Astrocyte of the spinal cord (primary cell): ENCODE data around the gene HID1.

Experiments used
- DNase-seq: peaks from one replicate; pipeline ENCODE4 v3.0.0; 2011; ENCODE audit warnings: low read depth, low spot score
- H3K4me3 ChIP-seq: 2 replicates; pipeline ENCODE4 v1.5.1; 2011; ENCODE audit warnings: low read depth, mild to moderate bottlenecking, low read length, moderate library complexity
- CTCF ChIP-seq: IDR thresholded peaks from 2 replicates; pipeline ENCODE4 v1.5.1; 2012; ENCODE audit warnings: low read depth, mild to moderate bottlenecking, low read length, inconsistent platforms
- in situ Hi-C: cut with HindIII; loops from 2 replicates; pipeline ENCODE4 v1.10.0; 2017; ENCODE audit warnings: low sequenced_read_pairs

Gene HID1

GRCh38 chr17:74979408-74980146 lies 7.0 kb upstream of the HID1 start:
- in situ Hi-C loops: no loop called here
- no peak for DNase-seq
- no peak overlapping the region for H3K4me3 ChIP-seq
- no peak for TF ChIP-seq CTCF

GRCh38 chr17:74978240-74978639 lies 5.7 kb upstream of the HID1 start:
- in situ Hi-C loops: no loop called here
- H3K4me3 ChIP-seq: no peak overlapping the region
- no peak for TF ChIP-seq CTCF
- no peak for DNase-seq

GRCh38 chr17:74977802-74978201 lies 5.2 kb upstream of the HID1 start:
- H3K4me3 ChIP-seq: no peak overlapping the region
- no peak for TF ChIP-seq CTCF
- no peak for DNase-seq
- in situ Hi-C loops: no loop called here

GRCh38 chr17:74975943-74976342 lies 3.4 kb upstream of the HID1 start:
- no peak for DNase-seq
- no peak for TF ChIP-seq CTCF
- in situ Hi-C loops: no loop called here
- no peak overlapping the region for H3K4me3 ChIP-seq

- DNase-seq: no peak
- TF ChIP-seq CTCF: no peak
- in situ Hi-C loops: no loop called here
- no peak overlapping the region for H3K4me3 ChIP-seq
Observed at GRCh38 chr17:74972973-74973328, 392 bp upstream of the HID1 start.

- no peak overlapping the region for H3K4me3 ChIP-seq
- in situ Hi-C loops: no loop called here
- no peak for TF ChIP-seq CTCF
- DNase-seq: no peak
Observed at GRCh38 chr17:74971842-74972106, 785 bp downstream of the HID1 start.
